ENCODE results near the gene TMEM186. TPM values are rescaled to one million over a fixed set of nuclear protein-coding genes. Genes with fewer than 3 reads are reported as not detected.

Gene TMEM186
- polyA plus RNA-seq, 1 of the 3 experiments (the other 2 are of a cell fraction): 13.2 TPM

- H3K4me2 ChIP-seq: no peak overlapping the region
- H4K20me1 ChIP-seq (ENCODE audit: insufficient read depth): peaks cover 29% of the 10 kb centered on the region
- no peaks in the 10 kb centered on the region for H3K27me3 ChIP-seq (ENCODE audit: insufficient read depth)
- 80% methylated on average over 7 of the region's 11 CpGs for WGBS (ENCODE audit: low lambda C conversion rate)
- no peaks in the 10 kb centered on the region for H3K9me3 ChIP-seq
- H3F3A ChIP-seq (replicated peaks; ENCODE audit: insufficient read depth): no peaks in the 10 kb centered on the region
- no peak overlapping the region for H3K9ac ChIP-seq
- peaks cover 76 to 90% of the 10 kb centered on the region in 2 experiments for H3K36me3 ChIP-seq (replicated peaks in 1 of 2; ENCODE audit: control insufficient read depth in 1 of 2, insufficient read depth in 2 of 2, low read length in 1 of 2)
- H3K27ac ChIP-seq (ENCODE audit: low read depth in 2 of 2, low read length in 1 of 2): peak overlapping the region in 1 of 2 experiments; percentile 82; a peak in 2 of 4 replicates
- H3K79me2 ChIP-seq (ENCODE audit: insufficient read depth): peaks cover 71% of the 10 kb centered on the region
- H3K4me3 ChIP-seq (ENCODE audit: low read depth in 2 of 2, low read length in 1 of 2): no peak overlapping the region
- no peak for DNase-seq
- CTCF ChIA-PET: interaction anchor here (2.2 kb wide), 1 partner anchor 15 kb away, joined by 15 read pairs; no protein-coding TSS in a partner anchor
- POLR2A ChIA-PET: no interaction called here
- TF ChIP-seq GATA2 (CRISPR knock-in tag; IDR thresholded peaks at IDR 0.05) (no peak), NFIC (IDR thresholded peaks at IDR 0.05; ENCODE audit: borderline replicate concordance) (no peak), RXRA (IDR thresholded peaks at IDR 0.05; ENCODE audit: borderline replicate concordance, low read depth) (no peak), ELF1 (IDR thresholded peaks at IDR 0.05) (no peak)
- peaks cover 0 to 45% of the 10 kb centered on the region in 2 experiments; a peak in 1 of 4 replicates for H3K4me1 ChIP-seq (ENCODE audit: control insufficient read depth in 1 of 2, insufficient read depth in 2 of 2, low read depth in 1 of 2, low read length in 1 of 2)
- no peaks in the 10 kb centered on the region for H3K9me2 ChIP-seq
- H2AFZ ChIP-seq (ENCODE audit: low read depth): no peak overlapping the region
Observed at GRCh38 chr16:8808613-8809353, 11.3 kb upstream of the TMEM186 start.

DNA sequence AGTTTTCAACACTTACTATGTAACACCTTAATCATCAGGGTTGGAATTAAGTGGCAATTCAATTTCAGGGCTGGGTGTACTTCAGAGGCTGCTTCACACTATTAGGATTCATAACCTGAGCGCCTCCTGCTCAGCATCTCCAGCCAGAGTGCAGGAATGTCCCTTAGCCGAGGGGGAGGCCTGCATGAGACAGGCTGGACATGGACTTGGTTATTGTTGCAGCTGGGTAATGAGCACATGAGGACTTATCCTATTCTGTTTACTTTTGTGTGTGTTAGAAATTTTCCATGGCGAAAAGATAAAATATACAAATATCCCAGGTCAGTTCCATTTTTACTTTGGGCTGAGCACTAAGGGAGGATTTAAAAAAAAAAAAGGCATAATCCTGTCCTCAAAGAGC lies 10.6 kb upstream of the TMEM186 start:
- Histone ChIP-seq H3K27me3 (ENCODE audit: insufficient read depth) (no peaks in the 10 kb centered on the region), H3K79me2 (ENCODE audit: insufficient read depth) (peaks cover 78% of the 10 kb centered on the region), H3K27ac (ENCODE audit: low read depth in 2 of 2, low read length in 1 of 2) (peak overlapping the region in 1 of 2 experiments; percentile 82; a peak in 2 of 4 replicates), H2AFZ (ENCODE audit: low read depth) (no peak overlapping the region), H3K9me2 (no peaks in the 10 kb centered on the region), H3K4me3 (ENCODE audit: low read depth in 2 of 2, low read length in 1 of 2) (no peak overlapping the region), H4K20me1 (ENCODE audit: insufficient read depth) (peaks cover 29% of the 10 kb centered on the region), H3K4me2 (no peak overlapping the region), H3K9me3 (no peaks in the 10 kb centered on the region), H3K36me3 (replicated peaks in 1 of 2; ENCODE audit: control insufficient read depth in 1 of 2, insufficient read depth in 2 of 2, low read length in 1 of 2) (peaks cover 74 to 91% of the 10 kb centered on the region in 2 experiments), H3K9ac (no peak overlapping the region), H3F3A (replicated peaks; ENCODE audit: insufficient read depth) (no peaks in the 10 kb centered on the region), H3K4me1 (ENCODE audit: control insufficient read depth in 1 of 2, insufficient read depth in 2 of 2, low read depth in 1 of 2, low read length in 1 of 2) (peaks cover 0 to 41% of the 10 kb centered on the region in 2 experiments; a peak in 1 of 4 replicates)
- 100% methylated on average over 3 of the region's 3 CpGs for WGBS (ENCODE audit: low lambda C conversion rate)
- DNase-seq: no peak
- POLR2A ChIA-PET: no interaction called here
- CTCF ChIA-PET: no interaction called here
- TF ChIP-seq TCF12 (IDR thresholded peaks at IDR 0.05): no peak
- TF ChIP-seq FOSL2 (IDR thresholded peaks at IDR 0.05; ENCODE audit: borderline replicate concordance, low read depth): no peak
- TF ChIP-seq POLR2AphosphoS5 (IDR thresholded peaks at IDR 0.05; ENCODE audit: low read depth, low read length): no peak
- TF ChIP-seq ELF1 (IDR thresholded peaks at IDR 0.05): no peak
- TF ChIP-seq, protein P1, sequence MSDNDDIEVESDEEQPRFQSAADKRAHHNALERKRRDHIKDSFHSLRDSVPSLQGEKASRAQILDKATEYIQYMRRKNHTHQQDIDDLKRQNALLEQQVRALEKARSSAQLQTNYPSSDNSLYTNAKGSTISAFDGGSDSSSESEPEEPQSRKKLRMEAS (IDR thresholded peaks at IDR 0.05; ENCODE audit: low read depth): no peak
- no peak for TF ChIP-seq SIN3A (IDR thresholded peaks at IDR 0.05; ENCODE audit: borderline replicate concordance, low read depth, low read length)

GRCh38 chr16:8807189-8807588 lies 9.8 kb upstream of the TMEM186 start:
- peak overlapping the region in 1 of 2 experiments; percentile 88; a peak in 2 of 4 replicates for H3K27ac ChIP-seq (ENCODE audit: low read depth in 2 of 2, low read length in 1 of 2)
- no peak for DNase-seq
- no peak overlapping the region for H3K9ac ChIP-seq
- ChIA-PET CTCF (no interaction called here), POLR2A (no interaction called here)
- H3K4me1 ChIP-seq (ENCODE audit: control insufficient read depth in 1 of 2, insufficient read depth in 2 of 2, low read depth in 1 of 2, low read length in 1 of 2): peaks cover 0 to 34% of the 10 kb centered on the region in 2 experiments; a peak in 1 of 4 replicates
- no peak overlapping the region for H2AFZ ChIP-seq (ENCODE audit: low read depth)
- TF ChIP-seq, protein P2, sequence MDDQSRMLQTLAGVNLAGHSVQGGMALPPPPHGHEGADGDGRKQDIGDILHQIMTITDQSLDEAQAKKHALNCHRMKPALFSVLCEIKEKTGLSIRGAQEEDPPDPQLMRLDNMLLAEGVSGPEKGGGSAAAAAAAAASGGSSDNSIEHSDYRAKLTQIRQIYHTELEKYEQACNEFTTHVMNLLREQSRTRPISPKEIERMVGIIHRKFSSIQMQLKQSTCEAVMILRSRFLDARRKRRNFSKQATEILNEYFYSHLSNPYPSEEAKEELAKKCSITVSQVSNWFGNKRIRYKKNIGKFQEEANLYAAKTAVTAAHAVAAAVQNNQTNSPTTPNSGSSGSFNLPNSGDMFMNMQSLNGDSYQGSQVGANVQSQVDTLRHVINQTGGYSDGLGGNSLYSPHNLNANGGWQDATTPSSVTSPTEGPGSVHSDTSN (IDR thresholded peaks at IDR 0.05): no peak
- TF ChIP-seq CHD2 (IDR thresholded peaks at IDR 0.05; ENCODE audit: low read length, partially characterized antibody) (no peak), TCF12 (IDR thresholded peaks at IDR 0.05) (no peak), TAF1 (IDR thresholded peaks at IDR 0.05; ENCODE audit: borderline replicate concordance, low read depth, low read length) (no peak)
- TF ChIP-seq, protein P3, sequence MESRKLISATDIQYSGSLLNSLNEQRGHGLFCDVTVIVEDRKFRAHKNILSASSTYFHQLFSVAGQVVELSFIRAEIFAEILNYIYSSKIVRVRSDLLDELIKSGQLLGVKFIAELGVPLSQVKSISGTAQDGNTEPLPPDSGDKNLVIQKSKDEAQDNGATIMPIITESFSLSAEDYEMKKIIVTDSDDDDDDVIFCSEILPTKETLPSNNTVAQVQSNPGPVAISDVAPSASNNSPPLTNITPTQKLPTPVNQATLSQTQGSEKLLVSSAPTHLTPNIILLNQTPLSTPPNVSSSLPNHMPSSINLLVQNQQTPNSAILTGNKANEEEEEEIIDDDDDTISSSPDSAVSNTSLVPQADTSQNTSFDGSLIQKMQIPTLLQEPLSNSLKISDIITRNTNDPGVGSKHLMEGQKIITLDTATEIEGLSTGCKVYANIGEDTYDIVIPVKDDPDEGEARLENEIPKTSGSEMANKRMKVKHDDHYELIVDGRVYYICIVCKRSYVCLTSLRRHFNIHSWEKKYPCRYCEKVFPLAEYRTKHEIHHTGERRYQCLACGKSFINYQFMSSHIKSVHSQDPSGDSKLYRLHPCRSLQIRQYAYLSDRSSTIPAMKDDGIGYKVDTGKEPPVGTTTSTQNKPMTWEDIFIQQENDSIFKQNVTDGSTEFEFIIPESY (IDR thresholded peaks at IDR 0.05; ENCODE audit: borderline replicate concordance, low read depth): no peak
- no peaks in the 10 kb centered on the region for H3K9me2 ChIP-seq
- H3K36me3 ChIP-seq (replicated peaks in 1 of 2; ENCODE audit: control insufficient read depth in 1 of 2, insufficient read depth in 2 of 2, low read length in 1 of 2): peaks cover 72 to 91% of the 10 kb centered on the region in 2 experiments
- no peak overlapping the region for H3K4me2 ChIP-seq
- H3K79me2 ChIP-seq (ENCODE audit: insufficient read depth): peaks cover 87% of the 10 kb centered on the region
- no peaks in the 10 kb centered on the region for H3K9me3 ChIP-seq
- 89% methylated on average over 5 of the region's 5 CpGs for WGBS (ENCODE audit: low lambda C conversion rate)
- H3F3A ChIP-seq (replicated peaks; ENCODE audit: insufficient read depth): no peaks in the 10 kb centered on the region
- H3K27me3 ChIP-seq (ENCODE audit: insufficient read depth): no peaks in the 10 kb centered on the region
- H4K20me1 ChIP-seq (ENCODE audit: insufficient read depth): peaks cover 32% of the 10 kb centered on the region
- no peak overlapping the region for H3K4me3 ChIP-seq (ENCODE audit: low read depth in 2 of 2, low read length in 1 of 2)
